MM.1S (cell line): ENCODE data around the gene MRPL23.

Experiments used
- DNase-seq: peaks from one replicate; pipeline ENCODE4 v3.0.0-alpha.2; 2015
- H2AFZ ChIP-seq: fragments of 300-600 bp; sonication (generic); 2 replicates; pipeline ENCODE4 v1.6.0; 2016; ENCODE audit warnings: antibody characterized with exemption, low read length
- H3F3A ChIP-seq: fragments of 300-600 bp; sonication (generic); 2 replicates; pipeline ENCODE4 v1.6.1; 2016; ENCODE audit warnings: mild to moderate bottlenecking, antibody characterized with exemption, low read length, moderate library complexity, mixed read lengths; ENCODE audit not compliant: insufficient read depth
- H3K27ac ChIP-seq: fragments of 300-600 bp; sonication (generic); 2 replicates; pipeline ENCODE4 v1.5.1; 2016; ENCODE audit warnings: mild to moderate bottlenecking, low read length
- H3K27me3 ChIP-seq: fragments of 300-600 bp; sonication (generic); replicated peaks from 2 replicates; pipeline ENCODE4 v1.6.0; 2016; ENCODE audit warnings: low read length; ENCODE audit not compliant: insufficient read depth
- H3K36me3 ChIP-seq: fragments of 300-600 bp; sonication (generic); replicated peaks from 2 replicates; pipeline ENCODE4 v1.6.1; 2016; ENCODE audit warnings: mild to moderate bottlenecking, low read length, mixed read lengths; ENCODE audit not compliant: insufficient read depth
- H3K4me1 ChIP-seq: fragments of 300-600 bp; sonication (generic); 2 replicates; pipeline ENCODE4 v1.6.1; 2016; ENCODE audit warnings: low read length, mixed read lengths
- H3K4me2 ChIP-seq: fragments of 300-600 bp; sonication (generic); 2 replicates; pipeline ENCODE4 v1.6.0; 2016; ENCODE audit warnings: low read depth, low read length
- H3K4me3 ChIP-seq: fragments of 300-600 bp; sonication (generic); 2 replicates; pipeline ENCODE4 v1.5.1; 2016; ENCODE audit warnings: low read length, mixed read lengths
- H3K79me2 ChIP-seq: fragments of 300-600 bp; sonication (generic); 2 replicates; pipeline ENCODE4 v1.6.1; 2016; ENCODE audit warnings: mixed run types, low read length, mixed read lengths
- H3K9ac ChIP-seq: fragments of 300-600 bp; sonication (generic); 2 replicates; pipeline ENCODE4 v1.6.1; 2016; ENCODE audit warnings: low read length, mixed read lengths
- H3K9me2 ChIP-seq: fragments of 300-600 bp; sonication (generic); replicated peaks from 2 replicates; pipeline ENCODE4 v1.6.1; 2016; ENCODE audit warnings: mild to moderate bottlenecking, low read length, mixed read lengths; ENCODE audit not compliant: insufficient read depth
- H3K9me3 ChIP-seq: fragments of 300-600 bp; sonication (generic); replicated peaks from 2 replicates; pipeline ENCODE4 v1.6.1; 2016; ENCODE audit warnings: mild to moderate bottlenecking, low read length, mixed read lengths; ENCODE audit not compliant: insufficient read depth
- H4K20me1 ChIP-seq: fragments of 300-600 bp; sonication (generic); 2 replicates; pipeline ENCODE4 v1.6.1; 2016; ENCODE audit warnings: mild to moderate bottlenecking, low read length, moderate library complexity, mixed read lengths; ENCODE audit not compliant: insufficient read depth
- EZH2 ChIP-seq: fragments of 300-600 bp; sonication (generic); optimal IDR thresholded peaks from 2 replicates; pipeline ENCODE3; 2017; ENCODE audit warnings: low read depth, mild to moderate bottlenecking, antibody characterized with exemption, low read length, mixed read lengths
- EZH2phosphoT487 ChIP-seq: fragments of 300-600 bp; sonication (generic); IDR thresholded peaks from 2 replicates; pipeline ENCODE4 v1.6.1; 2018; ENCODE audit warnings: antibody characterized with exemption, low read length
- TF ChIP-seq, protein P1 (sequence below): fragments of 300-600 bp; sonication (generic); IDR thresholded peaks from 2 replicates; pipeline ENCODE4 v1.5.1; 2016; ENCODE audit warnings: antibody characterized with exemption, low read length, mixed read lengths

Gene MRPL23

DNA sequence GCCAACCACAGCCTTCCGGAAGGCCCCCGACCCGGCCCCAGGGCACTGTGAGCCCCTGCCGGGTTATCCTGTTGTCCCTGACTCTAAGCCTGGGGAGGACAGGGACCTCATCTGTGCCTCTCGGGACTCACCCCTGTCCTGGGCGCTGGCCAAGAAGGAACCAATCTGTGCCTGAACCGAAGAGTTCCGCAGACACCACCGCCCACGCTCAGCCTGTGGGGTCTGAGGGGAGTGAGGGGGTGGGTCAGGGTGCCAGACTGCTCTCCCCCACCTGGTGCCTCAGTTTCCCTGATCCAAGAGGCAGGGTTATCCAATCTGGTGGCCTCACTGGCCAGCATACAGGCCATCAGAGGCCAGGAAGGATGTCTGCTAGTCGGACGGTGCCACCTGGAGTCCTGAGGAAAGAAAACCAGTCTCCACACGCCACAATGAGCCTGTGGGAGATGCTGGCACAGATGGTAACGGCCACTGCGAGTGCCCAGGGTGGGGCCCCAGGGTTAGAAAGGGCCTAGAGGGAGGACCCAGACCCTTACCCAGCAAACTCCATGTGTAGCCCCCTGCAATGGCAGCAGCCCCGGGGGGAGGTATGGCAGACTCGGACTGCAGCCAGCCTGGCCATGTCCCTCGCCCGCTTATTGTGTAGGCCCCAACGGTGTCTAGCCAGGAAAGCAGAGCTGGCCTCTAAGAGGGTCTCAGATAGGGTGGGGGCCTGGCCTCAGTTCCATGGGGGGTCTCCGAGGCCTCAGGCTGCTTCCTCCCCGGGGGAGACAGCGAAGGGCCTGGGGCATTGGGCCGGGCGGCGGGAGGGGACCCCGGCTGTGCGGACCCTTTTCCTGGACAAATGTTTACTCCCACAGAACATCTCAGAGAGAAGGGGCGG, 28.5 kb upstream of the MRPL23 start:
- H3K4me1 ChIP-seq = no peaks in the 10 kb centered on the region
- H3K4me2 ChIP-seq = no peak overlapping the region
- H3F3A ChIP-seq = no peaks in the 10 kb centered on the region
- no peaks in the 10 kb centered on the region; the same call in 1 of the 2 replicates for H4K20me1 ChIP-seq
- H3K9me3 ChIP-seq = no peaks in the 10 kb centered on the region
- TF ChIP-seq EZH2phosphoT487 = no peak
- no peak overlapping the region for H3K9ac ChIP-seq
- no peak for DNase-seq
- no peak overlapping the region for H3K27ac ChIP-seq
- no peak overlapping the region for H2AFZ ChIP-seq
- peaks cover 66% of the 10 kb centered on the region for H3K27me3 ChIP-seq
- no peaks in the 10 kb centered on the region for H3K36me3 ChIP-seq
- no peak overlapping the region for H3K4me3 ChIP-seq
- no peaks in the 10 kb centered on the region for H3K9me2 ChIP-seq
- no peaks in the 10 kb centered on the region for H3K79me2 ChIP-seq

DNA sequence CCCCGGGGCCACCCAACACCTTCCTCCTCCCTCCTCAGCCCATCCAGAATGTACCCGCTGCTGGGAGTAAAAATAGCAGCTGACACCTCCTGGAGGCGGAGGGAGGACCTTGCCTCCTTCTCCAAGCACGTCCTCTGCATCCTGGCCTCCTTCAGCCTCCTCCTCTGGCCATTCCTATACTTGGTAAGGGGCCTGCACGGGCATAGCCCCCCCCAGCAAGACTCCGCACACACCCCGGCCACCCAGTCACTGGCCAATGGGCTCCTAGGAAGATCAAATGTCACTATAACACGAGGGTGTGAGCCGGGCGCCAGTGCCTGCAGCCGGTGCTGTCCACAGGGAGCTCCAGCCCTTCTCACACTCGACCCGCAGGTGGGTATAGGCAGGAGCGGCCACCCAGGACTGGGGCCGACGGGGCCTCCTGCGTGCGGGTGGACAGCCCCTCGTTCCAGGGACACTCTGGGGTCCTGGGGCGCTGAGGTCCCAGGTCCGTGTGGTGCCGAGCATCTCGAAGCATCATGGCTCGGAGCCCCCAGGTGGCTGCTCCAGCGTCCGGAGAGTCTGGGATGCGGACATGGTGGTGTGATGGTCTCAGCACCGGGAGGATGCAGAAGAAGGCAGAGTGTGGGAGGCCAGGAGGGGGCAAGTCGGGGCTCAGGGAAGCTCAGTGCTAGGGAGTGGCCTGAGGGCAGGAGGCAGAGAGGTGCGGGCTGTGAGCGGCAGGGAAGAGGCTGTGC, 27.6 kb upstream of the MRPL23 start, which contains the start of gene TNNT3:
TSS of gene TNNT3 (plus strand) at position 313 of the 737 bp plus-strand sequence. CDS start 3,172 bp downstream, outside the sequence.
- no peak for DNase-seq
- H2AFZ ChIP-seq = no peak within 1 kb of the TSS
- no peak within 1 kb of the TSS for H3K27ac ChIP-seq
- H3K9me2 ChIP-seq = no peaks in the 10 kb centered on the region
- no peak for TF ChIP-seq EZH2phosphoT487
- no peak for TF ChIP-seq EZH2
- TF ChIP-seq, protein P1, sequence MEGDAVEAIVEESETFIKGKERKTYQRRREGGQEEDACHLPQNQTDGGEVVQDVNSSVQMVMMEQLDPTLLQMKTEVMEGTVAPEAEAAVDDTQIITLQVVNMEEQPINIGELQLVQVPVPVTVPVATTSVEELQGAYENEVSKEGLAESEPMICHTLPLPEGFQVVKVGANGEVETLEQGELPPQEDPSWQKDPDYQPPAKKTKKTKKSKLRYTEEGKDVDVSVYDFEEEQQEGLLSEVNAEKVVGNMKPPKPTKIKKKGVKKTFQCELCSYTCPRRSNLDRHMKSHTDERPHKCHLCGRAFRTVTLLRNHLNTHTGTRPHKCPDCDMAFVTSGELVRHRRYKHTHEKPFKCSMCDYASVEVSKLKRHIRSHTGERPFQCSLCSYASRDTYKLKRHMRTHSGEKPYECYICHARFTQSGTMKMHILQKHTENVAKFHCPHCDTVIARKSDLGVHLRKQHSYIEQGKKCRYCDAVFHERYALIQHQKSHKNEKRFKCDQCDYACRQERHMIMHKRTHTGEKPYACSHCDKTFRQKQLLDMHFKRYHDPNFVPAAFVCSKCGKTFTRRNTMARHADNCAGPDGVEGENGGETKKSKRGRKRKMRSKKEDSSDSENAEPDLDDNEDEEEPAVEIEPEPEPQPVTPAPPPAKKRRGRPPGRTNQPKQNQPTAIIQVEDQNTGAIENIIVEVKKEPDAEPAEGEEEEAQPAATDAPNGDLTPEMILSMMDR = no peak
- H3K9ac ChIP-seq = no peak within 1 kb of the TSS
- no peaks in the 10 kb centered on the region for H3K36me3 ChIP-seq
- no peak within 1 kb of the TSS for H3K4me2 ChIP-seq
- no peaks in the 10 kb centered on the region for H3K4me1 ChIP-seq
- no peaks in the 10 kb centered on the region for H3F3A ChIP-seq
- peaks cover 66% of the 10 kb centered on the region for H3K27me3 ChIP-seq
- no peaks in the 10 kb centered on the region for H3K79me2 ChIP-seq
- H4K20me1 ChIP-seq = no peaks in the 10 kb centered on the region; the same call in 1 of the 2 replicates
- H3K4me3 ChIP-seq = no peak within 1 kb of the TSS
- H3K9me3 ChIP-seq = no peaks in the 10 kb centered on the region

DNA sequence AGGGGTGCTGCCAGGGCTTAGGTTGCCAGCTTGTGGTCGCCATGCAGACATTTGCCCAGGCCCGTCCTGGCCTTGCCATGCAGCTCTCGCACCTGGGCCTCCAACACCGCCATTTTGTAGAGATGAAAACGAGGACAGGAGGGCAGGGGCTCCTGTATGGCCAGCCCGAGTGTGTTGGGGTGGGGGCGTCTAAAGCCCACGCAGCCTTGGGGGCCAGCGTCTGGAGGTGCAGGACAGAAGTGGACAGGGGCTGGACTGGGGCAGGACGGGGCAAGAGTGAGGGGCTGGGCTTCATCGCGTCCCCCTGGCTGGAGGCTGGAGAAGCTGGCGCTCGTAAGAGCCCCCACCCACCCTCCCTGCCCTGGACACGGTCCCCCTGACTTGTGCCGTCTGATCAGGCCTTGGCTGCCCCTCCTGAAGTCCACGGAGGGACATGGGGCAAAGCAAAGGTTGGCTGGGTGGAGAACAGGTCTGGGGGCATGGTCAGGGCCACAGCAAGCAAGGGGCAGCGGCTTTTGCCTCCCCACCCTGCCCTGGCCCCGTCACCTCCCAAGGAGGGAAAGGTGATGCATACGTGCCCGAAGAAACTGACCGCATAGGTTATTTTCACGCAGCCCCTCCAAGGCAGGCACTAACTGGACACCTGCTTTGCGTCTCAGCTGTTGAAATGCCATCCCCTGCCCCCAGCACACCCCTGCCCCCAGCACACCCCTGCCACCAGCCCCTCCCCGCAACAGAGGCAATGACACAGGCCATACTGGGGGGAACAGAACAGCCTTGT, 26.8 kb upstream of the MRPL23 start:
- Histone ChIP-seq H2AFZ (no peak overlapping the region), H4K20me1 (no peaks in the 10 kb centered on the region; the same call in 1 of the 2 replicates), H3K27ac (no peak overlapping the region), H3K9ac (no peak overlapping the region), H3K4me1 (no peaks in the 10 kb centered on the region), H3K4me2 (no peak overlapping the region), H3K79me2 (no peaks in the 10 kb centered on the region), H3K27me3 (peaks cover 74% of the 10 kb centered on the region), H3F3A (no peaks in the 10 kb centered on the region), H3K9me3 (no peaks in the 10 kb centered on the region), H3K9me2 (no peaks in the 10 kb centered on the region), H3K36me3 (no peaks in the 10 kb centered on the region), H3K4me3 (no peak overlapping the region)
- no peak for TF ChIP-seq EZH2
- TF ChIP-seq, protein P1 = no peak
- TF ChIP-seq EZH2phosphoT487 = no peak
- no peak for DNase-seq
